GM10248 (cell line): ENCODE measurements around the gene SBF1.

Experiments
- CTCF ChIA-PET: fragments of 300-600 bp; sonication (Branson Sonifier 250); formaldehyde crosslinking; extraction: SDS; loops from one replicate; lab custom pipeline; 2021; ENCODE audit warnings: antibody characterized with exemption; lab: Yijun Ruan, JAX
- POLR2A ChIA-PET: fragments of 350-650 bp; sonication (Branson Sonifier 250); formaldehyde crosslinking; extraction: SDS; loops from one replicate; lab custom pipeline; 2020; ENCODE audit warnings: antibody characterized with exemption; lab: Yijun Ruan, JAX
- DNase-seq: peaks from one replicate; pipeline ENCODE4 v3.0.0; 2012; ENCODE audit errors: extremely low spot score
- TF ChIP-seq, protein P1 (sequence below): IDR thresholded peaks from 2 replicates; pipeline ENCODE4 v1.5.1; 2012; ENCODE audit warnings: mild to moderate bottlenecking, low read depth; ENCODE audit errors: extremely low read depth, missing control alignments, control extremely low read depth

The SBF1 gene

DNA sequence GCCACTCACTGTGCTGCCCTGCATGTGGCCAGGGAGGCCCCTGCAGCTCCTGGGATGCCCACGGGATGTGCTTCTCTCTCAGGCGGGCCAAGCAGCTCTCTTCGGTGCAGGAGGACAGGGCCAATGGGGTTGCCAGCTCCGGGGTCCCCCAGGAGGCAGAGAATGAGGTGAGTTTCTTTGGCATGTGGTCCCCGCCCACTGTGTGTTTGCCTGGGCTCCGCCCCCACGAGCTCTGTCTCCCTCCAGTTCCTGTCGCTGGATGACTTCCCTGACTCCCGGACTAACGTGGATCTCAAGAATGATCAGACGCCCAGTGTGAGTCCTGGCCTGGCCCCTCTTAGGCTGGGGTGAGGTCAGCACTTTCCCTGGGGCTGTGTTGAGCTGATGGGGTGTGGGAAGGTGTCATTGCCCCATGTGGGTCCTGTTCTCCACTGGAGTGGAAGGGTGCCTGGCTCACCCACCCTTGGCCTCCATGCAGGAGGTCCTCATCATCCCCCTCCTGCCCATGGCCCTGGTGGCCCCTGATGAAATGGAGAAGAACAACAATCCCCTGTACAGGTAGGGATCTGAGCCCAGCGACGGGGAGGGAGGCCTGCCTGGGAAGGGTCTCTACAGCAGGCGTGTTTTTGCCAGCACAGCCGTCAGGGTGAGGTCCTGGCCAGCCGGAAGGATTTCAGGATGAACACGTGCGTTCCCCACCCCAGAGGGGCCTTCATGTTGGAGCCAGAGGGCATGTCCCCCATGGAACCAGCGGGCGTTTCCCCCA, 42.8 kb upstream of the SBF1 start:
- ChIA-PET POLR2A (interaction anchor here (0.8 to 1.4 kb wide), 2 partner anchors 8 to 10 kb away, joined by 3 to 4 read pairs; partner anchors contain the start of genes LMF2, NCAPH2 and SCO2), CTCF (interaction anchor here (0.8 to 4.4 kb wide), 4 partner anchors 8 to 46 kb away, joined by 3 to 24 read pairs (median 4); partner anchors contain the start of genes LMF2, SCO2 and SYCE3)
- no peak for DNase-seq
- TF ChIP-seq, protein P1, sequence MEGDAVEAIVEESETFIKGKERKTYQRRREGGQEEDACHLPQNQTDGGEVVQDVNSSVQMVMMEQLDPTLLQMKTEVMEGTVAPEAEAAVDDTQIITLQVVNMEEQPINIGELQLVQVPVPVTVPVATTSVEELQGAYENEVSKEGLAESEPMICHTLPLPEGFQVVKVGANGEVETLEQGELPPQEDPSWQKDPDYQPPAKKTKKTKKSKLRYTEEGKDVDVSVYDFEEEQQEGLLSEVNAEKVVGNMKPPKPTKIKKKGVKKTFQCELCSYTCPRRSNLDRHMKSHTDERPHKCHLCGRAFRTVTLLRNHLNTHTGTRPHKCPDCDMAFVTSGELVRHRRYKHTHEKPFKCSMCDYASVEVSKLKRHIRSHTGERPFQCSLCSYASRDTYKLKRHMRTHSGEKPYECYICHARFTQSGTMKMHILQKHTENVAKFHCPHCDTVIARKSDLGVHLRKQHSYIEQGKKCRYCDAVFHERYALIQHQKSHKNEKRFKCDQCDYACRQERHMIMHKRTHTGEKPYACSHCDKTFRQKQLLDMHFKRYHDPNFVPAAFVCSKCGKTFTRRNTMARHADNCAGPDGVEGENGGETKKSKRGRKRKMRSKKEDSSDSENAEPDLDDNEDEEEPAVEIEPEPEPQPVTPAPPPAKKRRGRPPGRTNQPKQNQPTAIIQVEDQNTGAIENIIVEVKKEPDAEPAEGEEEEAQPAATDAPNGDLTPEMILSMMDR = no peak

DNA sequence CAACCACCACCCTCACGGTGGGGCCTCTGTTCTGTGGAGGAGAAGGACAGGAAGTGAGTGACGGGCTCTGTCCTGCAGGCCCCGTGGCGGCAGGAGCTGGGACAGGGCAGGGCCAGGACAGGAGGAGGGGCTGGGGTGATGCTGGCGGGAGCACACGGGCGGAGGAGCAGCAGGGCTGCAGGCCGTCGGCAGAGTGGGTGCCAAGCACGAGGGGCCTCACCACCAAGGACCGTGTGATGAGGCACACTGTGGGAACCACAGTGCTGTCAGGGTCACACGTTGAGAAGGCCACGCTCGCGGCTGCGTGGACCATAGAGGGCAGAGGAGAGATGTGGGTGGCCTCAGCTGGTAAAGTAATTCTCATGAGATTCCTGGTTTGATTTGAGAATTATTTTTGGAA, 42.1 kb upstream of the SBF1 start:
- ChIA-PET CTCF (interaction anchor here (0.8 to 4.4 kb wide), 2 partner anchors 8 to 9 kb away, joined by 3 to 24 read pairs; partner anchors contain the start of genes LMF2 and SCO2), POLR2A (interaction anchor here (0.8 to 1.4 kb wide), 2 partner anchors 9 kb away, joined by 3 to 4 read pairs; partner anchors contain the start of genes LMF2, NCAPH2 and SCO2)
- no peak for DNase-seq
- TF ChIP-seq, protein P1 = no peak

- ChIA-PET POLR2A (no interaction called here), CTCF (interaction anchor here (4.4 kb wide), 1 partner anchor 9 kb away, joined by 24 read pairs; the partner anchor contains the start of gene SCO2)
Observed at GRCh38 chr22:50516068-50516467, 41.2 kb upstream of the SBF1 start.

GRCh38 chr22:50513175-50513574, 38.3 kb upstream of the SBF1 start:
- no peak for DNase-seq
- ChIA-PET POLR2A (no interaction called here), CTCF (interaction anchor here (4.4 kb wide), 1 partner anchor 12 kb away, joined by 24 read pairs; the partner anchor contains the start of gene SCO2)
- TF ChIP-seq, protein P1 = no peak

More at GRCh38 chr22:50516068-50516467, 41.2 kb upstream of the SBF1 start:
- DNase-seq = no peak
- TF ChIP-seq, protein P1 = no peak

DNA sequence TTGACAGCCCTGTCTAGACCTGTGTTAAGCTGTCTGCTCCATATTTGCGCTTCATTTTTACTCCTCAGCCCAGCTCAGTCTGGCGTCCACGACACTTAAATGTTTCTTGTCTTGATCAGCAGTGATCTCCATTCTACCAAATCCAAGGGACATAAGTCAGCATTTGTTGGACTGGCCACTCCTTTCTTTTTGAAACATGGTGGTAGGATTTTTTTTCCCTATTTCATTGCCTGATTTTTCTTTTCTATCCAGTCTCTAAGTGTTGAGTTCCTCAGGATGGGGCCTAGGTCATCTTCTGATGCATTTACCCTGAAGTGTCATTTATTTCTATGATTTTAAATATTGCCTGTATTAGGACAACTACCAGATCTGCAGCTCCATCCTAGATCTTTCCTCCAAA, 34.1 kb upstream of the SBF1 start:
- POLR2A ChIA-PET = interaction anchor here (0.9 to 2.0 kb wide), 2 partner anchors 10 to 15 kb away, joined by 4 to 33 read pairs; partner anchors contain the start of gene SCO2
- TF ChIP-seq, protein P1 = no peak

More for the DNA sequence above, 34.1 kb upstream of the SBF1 start:
- DNase-seq = no peak
- CTCF ChIA-PET = interaction anchor here (1.0 to 6.4 kb wide), 8 partner anchors 9 to 256 kb away, joined by 3 to 56 read pairs (median 4); partner anchors contain the start of gene SCO2
